GM18870 (cell line): ENCODE measurements around the gene KRTAP5-6.
"Not testable (repeated sequence)": the region's sequence is repeated elsewhere in the genome, so short reads cannot be mapped to it uniquely, and the experiment has no call there.

Experiments used
- ATAC-seq: cut with Tn5 transposase; IDR thresholded peaks from one replicate; pipeline ENCODE4 v1.9.1; 2021; ENCODE audit warnings: moderate library complexity; ENCODE audit not compliant: unreplicated experiment

KRTAP5-6 gene

GRCh38 chr11:1683216-1683615, 13.8 kb upstream of the KRTAP5-6 start:
- not testable (repeated sequence) for ATAC-seq

GRCh38 chr11:1683904-1684572, 13.0 kb upstream of the KRTAP5-6 start:
- ATAC-seq = not testable (repeated sequence)

GRCh38 chr11:1684886-1685874, 11.8 kb upstream of the KRTAP5-6 start:
- ATAC-seq = not testable (repeated sequence)

- not testable (repeated sequence) for ATAC-seq
Measured at GRCh38 chr11:1686220-1686619, 10.8 kb upstream of the KRTAP5-6 start.

GRCh38 chr11:1688336-1688947, 8.6 kb upstream of the KRTAP5-6 start:
- not testable (repeated sequence) for ATAC-seq

GRCh38 chr11:1689250-1690166, 7.5 kb upstream of the KRTAP5-6 start:
- not testable (repeated sequence) for ATAC-seq

- ATAC-seq = no peak
Measured at GRCh38 chr11:1690167-1691025, 6.6 kb upstream of the KRTAP5-6 start.

GRCh38 chr11:1691026-1691877, 5.7 kb upstream of the KRTAP5-6 start:
- ATAC-seq = no peak

- no peak for ATAC-seq
Measured at GRCh38 chr11:1691878-1692707, 4.9 kb upstream of the KRTAP5-6 start.

- no peak for ATAC-seq
Measured at GRCh38 chr11:1692708-1693326, 4.2 kb upstream of the KRTAP5-6 start.

- no peak for ATAC-seq
Measured at GRCh38 chr11:1693327-1694063, 3.5 kb upstream of the KRTAP5-6 start.

- no peak for ATAC-seq
Measured at GRCh38 chr11:1694064-1694845, 2.7 kb upstream of the KRTAP5-6 start.

- ATAC-seq = no peak
Measured at GRCh38 chr11:1694846-1695547, 2.0 kb upstream of the KRTAP5-6 start.

- ATAC-seq = no peak
Measured at GRCh38 chr11:1695548-1696108, 1.4 kb upstream of the KRTAP5-6 start.

GRCh38 chr11:1699771-1700170, 2.8 kb downstream of the KRTAP5-6 start:
- ATAC-seq = no peak
